H1 (cell line): ENCODE measurements around the gene EPRS1. TPM values are rescaled to one million over a fixed set of nuclear protein-coding genes. Genes with fewer than 3 reads are reported as not detected.

Experiments used
- CTCF ChIA-PET: fragments of 300-600 bp; sonication (Branson Sonifier 250); formaldehyde crosslinking; loops from one replicate; lab custom pipeline; 2021; ENCODE audit not compliant: partially characterized antibody; lab: Charles Lee
- POLR2A ChIA-PET: fragments of 300-600 bp; sonication (Branson Sonifier 250); formaldehyde crosslinking; loops from one replicate; lab custom pipeline; 2021; ENCODE audit warnings: inconsistent platforms; ENCODE audit not compliant: partially characterized antibody; lab: Charles Lee
- DNase-seq, 2 experiments: peaks; one replicate each; pipeline versions ENCODE4 v3.0.0 to v3.0.0-alpha.2; 2010 to 2022; ENCODE audit warnings: low spot score in 2 of 2, low read depth in 1 of 2, mixed read lengths in 1 of 2
- FAIRE-seq: peaks from 2 replicates; lab custom pipeline; 2011; peaks lifted over from hg19 to GRCh38; lab: Jason Lieb, UNC
- H2AFZ ChIP-seq: 2 replicates; pipeline ENCODE4 v1.8.1; 2012; ENCODE audit warnings: low read length, inconsistent platforms
- H2AK5ac ChIP-seq: 2 replicates; pipeline ENCODE4 v1.6.1; 2013; ENCODE audit warnings: low read depth, low read length
- H2BK120ac ChIP-seq: replicated peaks from 2 replicates; pipeline ENCODE3; 2013; ENCODE audit warnings: low read depth, low read length, inconsistent platforms
- H2BK12ac ChIP-seq: 2 replicates; pipeline ENCODE4 v1.6.1; 2013; ENCODE audit warnings: low read depth, low read length
- H2BK15ac ChIP-seq: 2 replicates; pipeline ENCODE4 v1.6.1; 2013; ENCODE audit warnings: low read length
- H2BK20ac ChIP-seq: 2 replicates; pipeline ENCODE4 v1.6.1; 2013; ENCODE audit warnings: low read length
- H2BK5ac ChIP-seq: 2 replicates; pipeline ENCODE4 v1.6.1; 2013; ENCODE audit warnings: low read depth, low read length
- H3K14ac ChIP-seq: 2 replicates; pipeline ENCODE4 v1.6.1; 2013; ENCODE audit warnings: inconsistent platforms; ENCODE audit not compliant: insufficient read length
- H3K18ac ChIP-seq: 2 replicates; pipeline ENCODE4 v1.6.1; 2013; ENCODE audit warnings: low read length; ENCODE audit errors: extremely low read depth
- H3K23ac ChIP-seq: 2 replicates; pipeline ENCODE4 v1.6.1; 2013; ENCODE audit warnings: inconsistent platforms; ENCODE audit not compliant: insufficient read length
- H3K23me2 ChIP-seq: 2 replicates; pipeline ENCODE4 v1.6.1; 2013; ENCODE audit warnings: low read depth, low read length
- H3K27ac ChIP-seq: 2 replicates; pipeline ENCODE4 v1.6.1; 2011; ENCODE audit warnings: low read depth, low read length, inconsistent platforms
- H3K27me3 ChIP-seq, 4 experiments: replicated peaks in 1 of 4; 1 replicate in 1 of 4; 2 replicates in 3 of 4; pipeline versions ENCODE4 v1.6.1 to v1.8.1; 2011 to 2013; ENCODE audit warnings: low read length in 3 of 4, mild to moderate bottlenecking in 3 of 4, inconsistent platforms in 2 of 4, mixed read lengths in 2 of 4, moderate library complexity in 1 of 4; ENCODE audit not compliant: control insufficient read depth in 3 of 4, insufficient read depth in 3 of 4; ENCODE audit errors: extremely low read depth in 1 of 4
- H3K36me3 ChIP-seq, 4 experiments: 2 replicates each; pipeline versions ENCODE4 v1.6.1 to v1.8.1; 2011 to 2013; ENCODE audit warnings: mild to moderate bottlenecking in 4 of 4, low read length in 3 of 4, moderate library complexity in 2 of 4, control low read depth in 1 of 4, inconsistent platforms in 1 of 4; ENCODE audit not compliant: insufficient read depth in 4 of 4, control insufficient read depth in 2 of 4
- H3K4ac ChIP-seq: replicated peaks from 2 replicates; pipeline ENCODE3; 2013; ENCODE audit warnings: low read length, low read depth, mixed read lengths, inconsistent platforms; ENCODE audit not compliant: insufficient read length
- H3K4me1 ChIP-seq, 4 experiments: replicated peaks in 1 of 4; 1 replicate in 1 of 4; 2 replicates in 3 of 4; pipeline versions ENCODE4 v1.6.1 to v1.8.1; 2011 to 2013; ENCODE audit warnings: low read length in 3 of 4, inconsistent platforms in 2 of 4, mixed read lengths in 1 of 4; ENCODE audit not compliant: insufficient read depth in 4 of 4, control insufficient read depth in 3 of 4
- H3K4me2 ChIP-seq, 2 experiments: 2 replicates each; pipeline versions ENCODE4 v1.6.1 to v1.8.1; 2011 to 2013; ENCODE audit warnings: low read depth in 2 of 2, low read length in 2 of 2, control low read depth in 1 of 2, inconsistent platforms in 1 of 2, mild to moderate bottlenecking in 1 of 2; ENCODE audit not compliant: insufficient read depth in 1 of 2
- H3K4me3 ChIP-seq, 4 experiments: fragments of 200-600, 300-600 bp in 1 of 4; sonication (generic), shearing (Covaris generic), sonication (Bioruptor Twin) in 1 of 4; 2 replicates each; pipeline versions ENCODE4 v1.5.1 to v1.8.1; 2011 to 2016; ENCODE audit warnings: low read length in 4 of 4, low read depth in 3 of 4, control low read depth in 2 of 4, inconsistent platforms in 2 of 4, mild to moderate bottlenecking in 2 of 4, mixed read lengths in 1 of 4, moderate library complexity in 1 of 4; ENCODE audit not compliant: insufficient read depth in 2 of 4; ENCODE audit errors: extremely low read depth in 1 of 4
- H3K56ac ChIP-seq: replicated peaks from 2 replicates; pipeline ENCODE3; 2013; ENCODE audit warnings: low read depth, mild to moderate bottlenecking, mixed read lengths, low read length, inconsistent platforms; ENCODE audit not compliant: insufficient read length
- H3K79me1 ChIP-seq: 2 replicates; pipeline ENCODE4 v1.6.1; 2013; ENCODE audit warnings: low read depth, low read length, control low read depth
- H3K79me2 ChIP-seq, 2 experiments: 2 replicates each; pipeline versions ENCODE4 v1.6.1 to v1.8.1; 2012 to 2013; ENCODE audit warnings: low read length in 2 of 2, mild to moderate bottlenecking in 2 of 2, inconsistent platforms in 1 of 2; ENCODE audit not compliant: insufficient read depth in 2 of 2, control insufficient read depth in 1 of 2
- H3K9ac ChIP-seq, 4 experiments: replicated peaks in 1 of 4; 1 replicate in 1 of 4; 2 replicates in 3 of 4; pipeline versions ENCODE4 v1.6.1 to v1.8.1; 2011 to 2013; ENCODE audit warnings: low read depth in 3 of 4, low read length in 3 of 4, control low read depth in 2 of 4, mild to moderate bottlenecking in 2 of 4, moderate library complexity in 2 of 4, inconsistent platforms in 1 of 4; ENCODE audit errors: extremely low read depth in 1 of 4
- H3K9me3 ChIP-seq, 2 experiments: 2 replicates each; pipeline versions ENCODE4 v1.6.1 to v1.8.1; 2012 to 2013; ENCODE audit warnings: mild to moderate bottlenecking in 2 of 2, moderate library complexity in 2 of 2, control low read depth in 1 of 2, inconsistent platforms in 1 of 2, low read depth in 1 of 2, low read length in 1 of 2, mixed read lengths in 1 of 2; ENCODE audit not compliant: insufficient read depth in 2 of 2
- H4K20me1 ChIP-seq, 2 experiments: replicated peaks in 1 of 2; 2 replicates each; pipeline versions ENCODE3 to v1.8.1; 2011 to 2013; ENCODE audit warnings: inconsistent platforms in 2 of 2, low read length in 2 of 2, mild to moderate bottlenecking in 1 of 2; ENCODE audit not compliant: insufficient read depth in 2 of 2, control insufficient read depth in 1 of 2
- H4K5ac ChIP-seq: 2 replicates; pipeline ENCODE4 v1.6.1; 2013; ENCODE audit warnings: low read length, low read depth, mixed read lengths, inconsistent platforms; ENCODE audit not compliant: insufficient read length
- H4K8ac ChIP-seq: 2 replicates; pipeline ENCODE4 v1.8.0; 2013; ENCODE audit warnings: mild to moderate bottlenecking, moderate library complexity, low read length, inconsistent platforms; ENCODE audit not compliant: insufficient read depth; ENCODE audit errors: extremely low read depth
- H4K91ac ChIP-seq: replicated peaks from 2 replicates; pipeline ENCODE3; 2013; ENCODE audit warnings: low read length, mixed read lengths, inconsistent platforms; ENCODE audit not compliant: insufficient read length
- BCL11A ChIP-seq, 2 experiments: IDR thresholded peaks; one replicate each; pipeline ENCODE4 v1.6.1; 2011; ENCODE audit warnings: low read depth in 2 of 2, low read length in 2 of 2, mild to moderate bottlenecking in 2 of 2
- MAFK ChIP-seq: IDR thresholded peaks from 2 replicates; pipeline ENCODE4 v1.6.1; 2012; ENCODE audit warnings: low read depth, mild to moderate bottlenecking, improper control_type of control experiment, low read length
- PHF8 ChIP-seq: fragments of 200-600 bp; sonication (generic); conservative IDR thresholded peaks from 2 replicates; pipeline ENCODE4 v1.7.1; 2012; ENCODE audit warnings: low read depth, mild to moderate bottlenecking, inconsistent platforms, low read length, moderate library complexity
- WGBS, 2 experiments: shearing (Covaris generic) in 1 of 2; methylation state at CpG; one replicate each; pipeline versions ENCODE4 v1.1.6 to v1.1.7; 2013 to 2015; ENCODE audit warnings: low lambda C conversion rate in 2 of 2, mixed read lengths in 2 of 2, inconsistent platforms in 1 of 2, low coverage in 1 of 2, missing lambda C conversion rate in 1 of 2; ENCODE audit not compliant: insufficient replicate concordance in 2 of 2, insufficient coverage in 1 of 2, insufficient read length in 1 of 2; ENCODE audit errors: extremely low coverage in 1 of 2, missing lambda C conversion rate in 1 of 2; 5-methylcytosine and 5-hydroxymethylcytosine counted together
- polyA plus RNA-seq, 7 experiments: library from polyadenylated mRNA; depleted of rRNA in 3 of 7; stranded (reverse) in 5 of 7; unstranded in 2 of 7; fragments of >200 nt in 5 of 7; fragments of 200-250 nt in 2 of 7; gene quantifications; 1 replicate in 5 of 7; 2 replicates in 1 of 7; 4 replicates in 1 of 7; pipeline versions ENCODE4 v1.2.1 to v1.2.3, GENCODE V29; 2011 to 2013; ENCODE audit warnings: missing spikeins in 2 of 7, mixed read lengths in 2 of 7
- total RNA-seq: library from RNA; stranded (reverse); fragmentation: NEBNext Ultra II Directional; extraction: Animal tissue kit (Norgen Biotek cat#: 25700); gene quantifications from 2 replicates; pipeline ENCODE4 v1.2.1, GENCODE V29; 2021

Gene EPRS1
- total and polyA plus RNA-seq, 2 of the 8 experiments (the other 6 are each of a cell fraction or from before 2014, with no cell fraction given), result 38.4 to 171 TPM

DNA sequence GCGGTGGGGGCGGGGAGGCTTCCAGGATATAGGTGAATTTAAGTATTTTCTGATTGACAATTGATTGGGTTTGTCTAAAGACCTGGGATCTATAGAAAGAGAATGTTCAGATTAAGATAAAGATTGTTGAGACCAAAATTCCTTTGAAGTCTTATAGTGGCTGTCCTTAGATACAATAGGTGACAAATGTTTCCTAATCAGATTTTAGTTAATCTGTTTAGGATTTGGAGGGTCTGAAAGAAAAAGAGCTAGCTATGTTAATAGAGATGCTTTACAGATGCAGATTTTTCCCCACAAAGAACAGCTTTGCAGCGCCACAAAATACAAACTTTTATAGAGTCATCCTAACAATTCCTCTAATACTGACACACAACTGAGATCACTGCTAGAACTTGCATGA lies 14.6 kb upstream of the EPRS1 start:
- no peak overlapping the region for H4K8ac ChIP-seq
- FAIRE-seq, result no peak
- H3K56ac ChIP-seq, result no peak overlapping the region
- H3K79me2 ChIP-seq, result no peaks in the 10 kb centered on the region
- no peak overlapping the region for H2BK5ac ChIP-seq
- H3K23ac ChIP-seq, result no peak overlapping the region
- DNase-seq, result no peak
- H2BK12ac ChIP-seq, result no peak overlapping the region
- no peak overlapping the region for H3K14ac ChIP-seq
- 79% methylated on average over 3 of the region's 3 CpGs; no CpG with 5 or more reads in 1 of the 2 experiments for WGBS, 2 experiments
- no peak overlapping the region for H2AK5ac ChIP-seq
- no peaks in the 10 kb centered on the region for H4K20me1 ChIP-seq
- ChIA-PET POLR2A (interaction anchor here (1.3 kb wide), 1 partner anchor 25 kb away, joined by 3 read pairs; no protein-coding TSS in a partner anchor), CTCF (interaction anchor here (0.6 to 2.5 kb wide), 2 partner anchors 25 to 821 kb away, joined by 3 to 9 read pairs; no protein-coding TSS in a partner anchor)
- no peak overlapping the region for H3K4ac ChIP-seq
- H3K36me3 ChIP-seq, result peaks cover 0 to 20% (median 1%) of the 10 kb centered on the region in 4 experiments; a peak in 3 of 8 replicates
- no peaks in the 10 kb centered on the region for H3K27me3 ChIP-seq
- no peak overlapping the region for H4K91ac ChIP-seq
- 0 out of 7 replicates have a peak, but pooled peaks cover 0 to 3% (median 0%) of the 10 kb centered on the region in 4 experiments for H3K4me1 ChIP-seq
- H2BK120ac ChIP-seq, result no peak overlapping the region
- no peak overlapping the region for H3K4me3 ChIP-seq
- no peak overlapping the region for H2BK20ac ChIP-seq
- no peaks in the 10 kb centered on the region for H3K79me1 ChIP-seq
- H3K23me2 ChIP-seq, result no peaks in the 10 kb centered on the region
- H3K18ac ChIP-seq, result no peak overlapping the region
- no peak overlapping the region for H4K5ac ChIP-seq
- H3K9ac ChIP-seq, result no peak overlapping the region
- H2BK15ac ChIP-seq, result no peak overlapping the region
- H3K27ac ChIP-seq, result no peak overlapping the region
- H2AFZ ChIP-seq, result no peak overlapping the region
- H3K9me3 ChIP-seq, result no peaks in the 10 kb centered on the region
- H3K4me2 ChIP-seq, result no peak overlapping the region
- TF ChIP-seq PHF8 (no peak), MAFK (no peak), BCL11A (IDR thresholded peaks at IDR 0.05; ENCODE audit: low read depth in 2 of 2, low read length in 2 of 2) (no peak)
